HG03354 (cell line): ENCODE results near the gene ZNF19.

Experiments
- ATAC-seq: cut with Tn5 transposase; IDR thresholded peaks from one replicate; pipeline ENCODE4 v1.9.1; 2021; ENCODE audit warnings: mild to moderate bottlenecking; ENCODE audit not compliant: unreplicated experiment, poor library complexity, severe bottlenecking

ZNF19 gene

DNA sequence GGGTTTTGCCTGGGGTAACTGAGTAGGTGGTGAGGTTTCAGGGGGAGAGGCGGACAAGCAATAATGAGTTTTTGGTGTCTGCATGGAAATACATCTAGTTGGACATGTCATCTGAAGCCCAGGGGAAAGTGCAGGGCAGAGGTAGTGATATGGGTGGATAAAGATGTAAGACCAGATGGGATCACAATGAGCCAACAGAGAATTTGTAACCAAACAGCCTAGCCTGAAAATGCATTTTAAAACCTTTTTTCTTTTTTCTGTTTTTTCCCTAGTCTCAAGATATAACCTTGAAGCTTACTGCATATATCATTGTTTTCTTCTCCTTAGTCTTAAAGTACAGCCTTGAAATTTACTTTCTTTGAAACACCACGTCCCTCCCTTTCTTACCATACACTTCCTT is 3.7 kb upstream of the ZNF19 start:
- no peak for ATAC-seq

DNA sequence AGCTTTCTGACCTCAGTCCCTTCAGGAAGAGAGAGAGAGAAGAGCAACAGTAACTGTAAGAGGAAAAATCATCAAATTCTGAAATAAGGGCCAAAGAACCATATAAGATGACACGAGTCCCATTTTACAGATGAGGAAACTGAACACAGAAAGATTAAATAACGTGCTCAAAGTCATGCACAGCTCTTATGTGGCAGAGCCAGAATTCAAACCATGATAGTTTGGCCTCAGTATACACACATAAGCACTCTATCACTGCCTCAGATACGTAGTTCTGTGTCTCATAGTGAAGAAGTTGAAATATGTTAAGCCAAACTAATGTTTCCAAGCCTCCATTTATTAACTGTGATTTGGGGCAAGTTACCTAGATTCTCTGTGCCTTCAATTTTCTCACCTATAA is 1.9 kb upstream of the ZNF19 start:
- ATAC-seq: no peak

GRCh38 chr16:71490361-71490760 is 1.2 kb upstream of the ZNF19 start:
- ATAC-seq: no peak

GRCh38 chr16:71484006-71484893 is 4.9 kb downstream of the ZNF19 start:
- peak; percentile 92 for ATAC-seq

DNA sequence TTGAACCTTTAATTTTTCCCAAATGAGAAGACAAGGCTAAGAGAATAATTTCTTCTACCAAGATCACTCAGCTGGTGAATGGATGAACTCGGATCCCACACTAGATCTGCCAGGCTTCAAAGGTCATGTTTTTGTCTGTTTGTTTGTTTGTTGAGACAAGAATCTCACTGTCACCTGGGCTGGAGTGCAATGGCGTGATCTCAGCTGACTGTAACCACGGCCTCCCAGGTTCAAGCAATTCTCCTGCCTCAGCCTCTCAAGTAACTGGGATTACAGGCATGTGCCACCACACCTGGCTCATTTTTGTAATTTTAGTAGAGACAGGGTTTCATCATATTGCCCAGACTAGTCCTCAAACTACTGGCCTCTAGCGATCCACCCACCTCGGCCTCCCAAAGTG is 6.6 kb downstream of the ZNF19 start:
- ATAC-seq: no peak

- no peak for ATAC-seq
Measured at GRCh38 chr16:71480956-71481355, 8.2 kb downstream of the ZNF19 start.

- no peak for ATAC-seq
Measured at GRCh38 chr16:71479420-71479819, 9.7 kb downstream of the ZNF19 start.

DNA sequence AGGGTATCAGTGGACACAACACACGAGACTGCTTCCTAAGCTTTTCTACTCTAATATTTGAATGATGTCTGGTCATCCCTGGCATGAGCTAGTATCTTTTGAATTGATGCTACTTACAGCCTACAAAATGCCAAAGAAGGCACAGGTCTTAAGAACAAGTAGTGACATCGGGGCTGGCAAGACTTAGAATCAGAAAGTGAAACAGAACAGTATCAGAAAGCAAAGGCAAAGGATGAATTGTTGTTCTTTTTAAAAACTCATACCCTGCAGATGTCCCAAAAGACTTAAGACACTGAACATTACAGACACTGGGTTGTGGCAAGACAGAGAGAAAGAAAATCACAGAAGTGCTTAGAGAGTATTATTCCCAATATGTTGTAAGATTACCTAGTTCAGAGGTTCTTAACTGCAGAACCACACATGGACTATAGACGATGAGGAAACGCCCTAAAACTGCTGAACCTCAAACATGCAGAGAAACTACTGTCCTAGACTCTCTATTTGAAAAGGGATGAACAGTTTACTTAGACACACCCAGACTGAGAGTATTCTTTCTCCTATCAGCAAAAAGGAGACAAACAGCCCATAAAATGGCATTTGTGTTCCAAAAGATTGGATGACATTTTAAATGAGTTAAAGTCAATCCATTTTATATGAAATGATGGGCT is 12.5 kb downstream of the ZNF19 start:
- no peak for ATAC-seq

DNA sequence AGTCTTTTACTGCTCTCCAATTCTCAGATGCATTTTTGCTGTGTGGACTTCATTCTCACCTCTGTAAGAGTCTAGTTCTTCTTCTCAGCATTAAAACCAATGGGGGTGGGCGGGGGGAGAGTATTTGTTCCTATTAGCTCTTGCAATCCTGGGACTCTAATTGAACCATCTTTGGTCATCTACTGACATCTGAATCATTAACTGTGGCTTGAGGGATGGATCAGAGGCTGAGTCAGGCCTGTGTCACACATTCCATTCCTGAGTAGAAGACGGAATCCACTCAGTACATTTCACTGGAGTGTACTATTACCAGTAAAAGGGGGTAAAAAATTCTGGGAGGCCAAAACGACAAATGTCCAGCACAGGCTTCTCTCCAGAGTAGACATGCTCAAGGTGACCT is 14.3 kb downstream of the ZNF19 start:
- no peak for ATAC-seq

GRCh38 chr16:71473891-71474290 is 15.2 kb downstream of the ZNF19 start:
- no peak for ATAC-seq

- no peak for ATAC-seq
Measured at GRCh38 chr16:71472931-71473330, 16.2 kb downstream of the ZNF19 start.

DNA sequence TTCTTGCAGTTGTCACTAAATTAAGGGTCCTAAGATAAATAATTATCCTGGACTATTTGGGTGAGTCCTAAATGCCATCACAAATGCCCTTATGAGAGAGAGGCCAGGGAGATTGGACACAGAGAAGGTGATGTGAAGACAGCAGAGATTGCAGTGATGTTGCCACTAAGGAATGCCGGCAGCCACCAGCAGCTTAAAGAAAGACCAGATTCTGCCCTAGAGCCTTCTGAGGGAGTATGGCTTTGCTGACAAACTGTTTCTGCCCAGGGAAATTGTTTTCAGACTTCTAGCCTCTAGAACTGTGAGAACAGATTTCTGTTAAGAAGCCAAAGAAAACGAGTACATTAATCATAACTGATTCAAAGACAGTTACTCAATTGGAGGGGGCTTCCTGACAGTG is 17.1 kb downstream of the ZNF19 start:
- no peak for ATAC-seq

DNA sequence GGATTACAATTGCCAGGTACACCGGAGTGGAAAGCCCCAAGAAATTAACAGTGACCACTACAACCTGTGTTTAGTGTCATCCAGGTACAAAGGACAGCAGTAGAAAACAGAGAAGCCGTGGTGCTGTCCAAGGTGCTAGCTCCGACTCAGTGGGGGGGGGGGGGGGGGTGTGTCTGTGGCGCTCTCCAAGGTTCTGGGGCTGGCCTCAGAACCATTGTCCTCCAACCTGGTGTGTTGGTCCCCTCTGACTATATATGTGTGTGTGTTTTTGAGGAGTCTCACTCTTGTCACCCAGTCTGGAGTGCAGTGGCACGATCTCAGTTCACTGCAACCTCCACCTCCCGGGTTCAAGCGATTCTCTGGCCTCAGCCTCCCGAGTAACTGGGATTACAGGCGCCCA is 21.3 kb downstream of the ZNF19 start:
- no peak for ATAC-seq

- no peak for ATAC-seq
Measured at GRCh38 chr16:71464231-71464630, 24.9 kb downstream of the ZNF19 start.

DNA sequence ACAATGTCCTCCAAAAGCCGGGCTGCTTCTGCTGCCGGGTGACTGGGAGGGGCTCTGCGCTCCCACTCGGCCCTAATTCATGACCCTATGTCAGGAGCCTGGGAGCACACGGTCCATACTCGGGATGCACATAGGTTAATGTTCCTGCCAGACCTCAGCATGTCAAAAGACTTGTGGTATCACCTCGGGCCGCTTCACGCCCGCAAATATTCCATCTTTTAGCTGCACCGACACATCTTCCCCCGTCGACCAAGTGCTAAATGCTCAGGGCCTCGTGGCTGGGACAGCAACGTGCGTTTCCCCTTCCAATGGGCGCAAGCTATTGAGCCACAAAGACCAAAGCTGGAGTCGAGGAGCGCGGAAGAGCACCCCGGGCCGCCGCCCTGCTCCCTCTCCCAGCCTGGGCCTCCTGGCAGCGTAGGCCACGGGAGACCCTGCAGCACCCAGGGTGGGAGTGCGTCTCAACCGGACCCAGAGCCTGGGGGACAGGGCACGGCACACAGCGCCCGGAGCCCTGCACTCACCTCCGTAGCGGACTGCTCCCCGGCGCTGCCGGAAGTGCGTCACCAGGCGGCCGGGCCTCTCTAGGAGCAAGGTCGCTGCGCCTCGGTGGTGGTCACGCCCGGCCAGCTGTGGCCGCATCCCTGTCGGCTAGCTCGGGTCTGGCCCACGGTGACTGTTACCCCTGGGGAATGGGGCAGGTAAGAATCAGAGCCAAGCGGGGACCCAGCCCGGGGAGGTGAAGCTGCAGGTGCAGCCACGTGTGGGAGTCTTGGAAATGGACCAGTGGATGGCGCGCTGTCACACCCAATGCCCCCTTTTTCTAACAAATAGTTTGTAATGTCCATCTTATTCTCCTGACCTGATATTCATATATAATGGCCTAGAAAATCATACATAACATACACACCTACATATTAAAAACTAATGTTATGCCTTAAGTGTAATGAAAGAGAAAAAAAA is 27.2 kb downstream of the ZNF19 start, which contains the start of gene ZNF23:
Gene ZNF23 (minus strand): TSS at position 562 of the 963 bp plus-strand sequence. CDS start 5,451 bp downstream, outside the sequence.
- peak; percentile 97 for ATAC-seq

- ATAC-seq: no peak
Measured at GRCh38 chr16:71460941-71461340, 28.2 kb downstream of the ZNF19 start.

GRCh38 chr16:71460236-71460635 is 28.9 kb downstream of the ZNF19 start:
- no peak for ATAC-seq

DNA sequence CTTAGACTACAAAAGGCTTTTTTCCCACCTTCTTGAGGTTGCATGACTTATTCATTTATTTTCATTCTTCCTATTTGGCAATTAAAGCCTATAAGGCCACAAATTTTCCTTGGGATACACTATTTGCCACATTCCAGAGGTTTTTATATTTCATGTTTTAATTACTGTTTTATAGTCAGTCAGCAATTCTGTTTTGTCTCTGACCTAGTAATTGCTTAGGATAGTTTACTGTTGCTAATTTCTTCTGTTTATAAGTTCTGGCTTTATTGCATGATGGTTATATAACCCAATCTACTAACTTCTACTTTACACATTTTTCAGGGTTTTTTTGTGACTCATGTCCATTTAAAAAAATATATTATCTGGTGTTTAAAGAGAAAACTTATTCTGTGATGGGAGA is 29.6 kb downstream of the ZNF19 start:
- ATAC-seq: no peak

DNA sequence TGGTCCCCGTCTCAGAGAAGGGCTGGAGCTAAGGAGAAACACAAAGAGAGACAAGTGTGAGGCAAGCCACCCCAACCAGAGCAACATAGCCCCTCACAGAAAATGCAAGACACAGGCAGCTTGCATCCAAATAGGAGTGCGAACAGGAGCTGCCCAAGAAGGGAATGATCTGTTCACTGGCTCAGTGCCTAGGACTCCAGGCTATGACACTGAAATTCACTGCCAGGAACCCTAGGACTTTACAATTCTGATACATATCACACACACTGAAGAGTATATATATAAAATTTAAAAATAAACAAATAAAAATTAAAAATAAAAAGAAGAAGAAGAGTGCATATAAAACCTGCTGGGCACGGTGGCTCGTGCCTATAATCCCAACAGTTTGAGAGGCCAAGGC is 32.3 kb downstream of the ZNF19 start:
- no peak for ATAC-seq

DNA sequence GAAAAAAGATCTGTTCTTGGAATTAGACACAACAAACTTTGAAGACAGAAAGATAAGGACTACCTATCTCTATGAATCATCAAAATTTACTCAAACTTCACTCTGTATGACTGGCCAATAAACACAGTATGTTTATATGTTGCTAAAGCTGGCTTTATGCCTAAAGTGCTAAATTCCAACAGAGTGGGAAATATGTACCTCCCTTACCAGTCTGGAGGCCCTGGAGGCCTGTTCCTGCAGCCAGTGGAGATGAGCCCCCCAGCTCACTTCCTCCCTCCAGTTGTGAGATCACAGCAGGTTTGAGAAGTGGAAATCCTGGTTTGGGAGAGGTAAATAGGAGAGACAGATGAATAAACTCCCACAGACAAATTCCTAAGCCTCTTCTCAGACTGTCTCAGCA is 36.1 kb downstream of the ZNF19 start:
- ATAC-seq: no peak
